ENCODE measurements around the gene RPEL1.

DNA sequence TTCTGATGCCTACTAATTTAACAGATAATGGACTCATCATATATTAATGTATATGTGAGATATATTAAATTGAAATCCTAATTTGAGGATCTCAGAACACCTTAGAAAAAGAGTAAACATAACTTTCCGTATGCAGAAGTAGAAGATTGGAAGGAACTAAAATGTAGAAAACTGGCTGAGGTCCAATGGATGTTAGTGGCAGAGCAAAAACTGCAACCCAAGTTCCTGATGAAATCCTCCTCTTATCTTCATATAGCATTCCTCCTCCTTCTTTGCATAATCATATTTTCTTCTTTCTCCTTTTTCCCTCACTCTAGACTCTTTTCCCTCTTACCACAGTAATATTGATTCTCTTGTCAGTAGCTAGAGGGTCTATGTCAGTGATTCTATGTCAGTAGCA, 37.3 kb downstream of the RPEL1 start:
- TF ChIP-seq, protein P1, sequence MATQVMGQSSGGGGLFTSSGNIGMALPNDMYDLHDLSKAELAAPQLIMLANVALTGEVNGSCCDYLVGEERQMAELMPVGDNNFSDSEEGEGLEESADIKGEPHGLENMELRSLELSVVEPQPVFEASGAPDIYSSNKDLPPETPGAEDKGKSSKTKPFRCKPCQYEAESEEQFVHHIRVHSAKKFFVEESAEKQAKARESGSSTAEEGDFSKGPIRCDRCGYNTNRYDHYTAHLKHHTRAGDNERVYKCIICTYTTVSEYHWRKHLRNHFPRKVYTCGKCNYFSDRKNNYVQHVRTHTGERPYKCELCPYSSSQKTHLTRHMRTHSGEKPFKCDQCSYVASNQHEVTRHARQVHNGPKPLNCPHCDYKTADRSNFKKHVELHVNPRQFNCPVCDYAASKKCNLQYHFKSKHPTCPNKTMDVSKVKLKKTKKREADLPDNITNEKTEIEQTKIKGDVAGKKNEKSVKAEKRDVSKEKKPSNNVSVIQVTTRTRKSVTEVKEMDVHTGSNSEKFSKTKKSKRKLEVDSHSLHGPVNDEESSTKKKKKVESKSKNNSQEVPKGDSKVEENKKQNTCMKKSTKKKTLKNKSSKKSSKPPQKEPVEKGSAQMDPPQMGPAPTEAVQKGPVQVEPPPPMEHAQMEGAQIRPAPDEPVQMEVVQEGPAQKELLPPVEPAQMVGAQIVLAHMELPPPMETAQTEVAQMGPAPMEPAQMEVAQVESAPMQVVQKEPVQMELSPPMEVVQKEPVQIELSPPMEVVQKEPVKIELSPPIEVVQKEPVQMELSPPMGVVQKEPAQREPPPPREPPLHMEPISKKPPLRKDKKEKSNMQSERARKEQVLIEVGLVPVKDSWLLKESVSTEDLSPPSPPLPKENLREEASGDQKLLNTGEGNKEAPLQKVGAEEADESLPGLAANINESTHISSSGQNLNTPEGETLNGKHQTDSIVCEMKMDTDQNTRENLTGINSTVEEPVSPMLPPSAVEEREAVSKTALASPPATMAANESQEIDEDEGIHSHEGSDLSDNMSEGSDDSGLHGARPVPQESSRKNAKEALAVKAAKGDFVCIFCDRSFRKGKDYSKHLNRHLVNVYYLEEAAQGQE (IDR thresholded peaks at IDR 0.05; ENCODE audit: borderline replicate concordance) = no peak
- TF ChIP-seq, protein P2, sequence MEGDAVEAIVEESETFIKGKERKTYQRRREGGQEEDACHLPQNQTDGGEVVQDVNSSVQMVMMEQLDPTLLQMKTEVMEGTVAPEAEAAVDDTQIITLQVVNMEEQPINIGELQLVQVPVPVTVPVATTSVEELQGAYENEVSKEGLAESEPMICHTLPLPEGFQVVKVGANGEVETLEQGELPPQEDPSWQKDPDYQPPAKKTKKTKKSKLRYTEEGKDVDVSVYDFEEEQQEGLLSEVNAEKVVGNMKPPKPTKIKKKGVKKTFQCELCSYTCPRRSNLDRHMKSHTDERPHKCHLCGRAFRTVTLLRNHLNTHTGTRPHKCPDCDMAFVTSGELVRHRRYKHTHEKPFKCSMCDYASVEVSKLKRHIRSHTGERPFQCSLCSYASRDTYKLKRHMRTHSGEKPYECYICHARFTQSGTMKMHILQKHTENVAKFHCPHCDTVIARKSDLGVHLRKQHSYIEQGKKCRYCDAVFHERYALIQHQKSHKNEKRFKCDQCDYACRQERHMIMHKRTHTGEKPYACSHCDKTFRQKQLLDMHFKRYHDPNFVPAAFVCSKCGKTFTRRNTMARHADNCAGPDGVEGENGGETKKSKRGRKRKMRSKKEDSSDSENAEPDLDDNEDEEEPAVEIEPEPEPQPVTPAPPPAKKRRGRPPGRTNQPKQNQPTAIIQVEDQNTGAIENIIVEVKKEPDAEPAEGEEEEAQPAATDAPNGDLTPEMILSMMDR (IDR thresholded peaks at IDR 0.05; ENCODE audit: poor library complexity, severe bottlenecking) = no peak
- TF ChIP-seq EP300 (conservative IDR thresholded peaks at IDR 0.05; ENCODE audit: poor library complexity, severe bottlenecking) = no peak
- TF ChIP-seq EZH2 (IDR thresholded peaks at IDR 0.05; ENCODE audit: borderline replicate concordance, insufficient read depth, low read length, poor library complexity, severe bottlenecking) = no peak
- no peak for TF ChIP-seq RAD21 (conservative IDR thresholded peaks at IDR 0.05)
- no peak for TF ChIP-seq SMC3 (conservative IDR thresholded peaks at IDR 0.05; ENCODE audit: poor library complexity)
- TF ChIP-seq POLR2AphosphoS5 (IDR thresholded peaks at IDR 0.05) = no peak
- TF ChIP-seq TAF1 (IDR thresholded peaks at IDR 0.05; ENCODE audit: low read depth) = no peak
- TF ChIP-seq MXI1 (conservative IDR thresholded peaks at IDR 0.05; ENCODE audit: poor library complexity, severe bottlenecking) = no peak
